Measurements from ENCODE around the gene CA12. TPM values are rescaled to one million over a fixed set of nuclear protein-coding genes. Genes with fewer than 3 reads are reported as not detected.

CA12 gene
- total and polyA plus RNA-seq, 2 of the 8 experiments (the other 6 are each of a cell fraction or from before 2014, with no cell fraction given): 4.7 to 4.9 TPM

- Histone ChIP-seq H3K23me2 (ENCODE audit: low read depth, low read length) (no peaks in the 10 kb centered on the region), H3K4me3 (ENCODE audit: extremely low read depth in 1 of 4, insufficient read depth in 2 of 4, low read depth in 3 of 4, low read length in 4 of 4) (no peak overlapping the region), H2BK120ac (replicated peaks; ENCODE audit: low read depth, low read length) (no peak overlapping the region), H3K4ac (replicated peaks; ENCODE audit: insufficient read length, low read depth, low read length) (no peak overlapping the region), H3K9ac (replicated peaks in 1 of 4; ENCODE audit: extremely low read depth in 1 of 4, low read depth in 3 of 4, low read length in 3 of 4) (no peak overlapping the region), H4K20me1 (replicated peaks in 1 of 2; ENCODE audit: control insufficient read depth in 1 of 2, insufficient read depth in 2 of 2, low read length in 2 of 2) (peaks cover 0 to 3% of the 10 kb centered on the region in 2 experiments), H3K14ac (ENCODE audit: insufficient read length) (no peak overlapping the region), H4K91ac (replicated peaks; ENCODE audit: insufficient read length, low read length) (no peak overlapping the region), H3K79me1 (ENCODE audit: low read depth, low read length) (no peaks in the 10 kb centered on the region), H3K36me3 (ENCODE audit: control insufficient read depth in 2 of 4, insufficient read depth in 4 of 4, low read length in 3 of 4) (peaks cover 0 to 7% (median 0%) of the 10 kb centered on the region in 4 experiments; a peak in 3 of 8 replicates), H2BK12ac (ENCODE audit: low read depth, low read length) (no peak overlapping the region), H3K23ac (ENCODE audit: insufficient read length) (no peak overlapping the region), H2BK15ac (ENCODE audit: low read length) (no peak overlapping the region), H3K18ac (ENCODE audit: extremely low read depth, low read length) (no peak overlapping the region), H3K9me3 (ENCODE audit: insufficient read depth in 2 of 2, low read depth in 1 of 2, low read length in 1 of 2) (no peaks in the 10 kb centered on the region), H2AFZ (ENCODE audit: low read length) (no peak overlapping the region), H2AK5ac (ENCODE audit: low read depth, low read length) (no peak overlapping the region), H3K79me2 (ENCODE audit: control insufficient read depth in 1 of 2, insufficient read depth in 2 of 2, low read length in 2 of 2) (no peaks in the 10 kb centered on the region), H3K27me3 (replicated peaks in 1 of 4; ENCODE audit: control insufficient read depth in 3 of 4, extremely low read depth in 1 of 4, insufficient read depth in 3 of 4, low read length in 3 of 4) (no peaks in the 10 kb centered on the region), H3K27ac (ENCODE audit: low read depth, low read length) (no peak overlapping the region), H3K4me2 (ENCODE audit: insufficient read depth in 1 of 2, low read depth in 2 of 2, low read length in 2 of 2) (no peak overlapping the region), H4K5ac (ENCODE audit: insufficient read length, low read depth, low read length) (no peak overlapping the region), H2BK20ac (ENCODE audit: low read length) (no peak overlapping the region), H4K8ac (ENCODE audit: extremely low read depth, insufficient read depth, low read length) (no peak overlapping the region), H3K56ac (replicated peaks; ENCODE audit: insufficient read length, low read depth, low read length) (no peak overlapping the region), H3K4me1 (replicated peaks in 1 of 4; ENCODE audit: control insufficient read depth in 3 of 4, insufficient read depth in 4 of 4, low read length in 3 of 4) (no peaks in the 10 kb centered on the region), H2BK5ac (ENCODE audit: low read depth, low read length) (no peak overlapping the region)
- DNase-seq (ENCODE audit: low read depth in 1 of 2, low spot score in 2 of 2) (no peak), FAIRE-seq (no peak)
- TF ChIP-seq ATF2 (IDR thresholded peaks at IDR 0.05; ENCODE audit: low read length) (no peak), JUND (IDR thresholded peaks at IDR 0.05; ENCODE audit: low read length) (no peak), EZH2 (IDR thresholded peaks at IDR 0.05; ENCODE audit: low read depth, low read length, severe bottlenecking) (no peak), CEBPB (IDR thresholded peaks at IDR 0.05; ENCODE audit: low read depth, low read length) (no peak), TBP (IDR thresholded peaks at IDR 0.05; ENCODE audit: low read depth, low read length) (no peak), YY1 (IDR thresholded peaks at IDR 0.05; ENCODE audit: low read depth, low read length) (no peak), RNF2 (IDR thresholded peaks at IDR 0.05; ENCODE audit: borderline replicate concordance, low read depth, low read length, missing control alignments, poor library complexity, severe bottlenecking) (no peak), RAD21 (IDR thresholded peaks at IDR 0.05 in 1 of 2, conservative IDR thresholded peaks at IDR 0.05 in 1 of 2; ENCODE audit: low read depth in 2 of 2, low read length in 2 of 2) (no peak), TEAD4 (IDR thresholded peaks at IDR 0.05; ENCODE audit: low read depth, low read length) (no peak), SP4 (IDR thresholded peaks at IDR 0.05; ENCODE audit: low read length) (no peak), KDM5A (IDR thresholded peaks at IDR 0.05; ENCODE audit: low read length) (no peak)
- POLR2A ChIA-PET (ENCODE audit: partially characterized antibody): interaction anchor here (1.0 kb wide), 1 partner anchor 9 kb away, joined by 3 read pairs; no protein-coding TSS in a partner anchor
- CTCF ChIA-PET (ENCODE audit: partially characterized antibody): interaction anchor here (0.6 to 3.5 kb wide), 9 partner anchors 9 to 323 kb away, joined by 3 to 14 read pairs (median 3); no protein-coding TSS in a partner anchor
- 86% methylated on average over 2 of the region's 2 CpGs; no CpG with 5 or more reads in 1 of the 2 experiments for WGBS, 2 experiments (ENCODE audit: extremely low coverage in 1 of 2, insufficient coverage in 1 of 2, insufficient read length in 1 of 2, insufficient replicate concordance in 2 of 2, low coverage in 1 of 2, low lambda C conversion rate in 2 of 2, missing lambda C conversion rate in 1 of 2)
Measured at GRCh38 chr15:63287109-63287508, 94.5 kb downstream of the CA12 start.
